SK-N-SH (cell line): Measurements from ENCODE around the gene RPS16. TPM values are rescaled to one million over a fixed set of nuclear protein-coding genes. Genes with fewer than 3 reads are reported as not detected.
A peak's percentile ranks its signal among the peaks of the same experiment; 100 is the strongest.

Experiments used
- CTCF ChIA-PET: fragments of 300-600, 350-600 bp; formaldehyde crosslinking; extraction: SDS; loops from one replicate; lab custom pipeline; 2021; lab: Yijun Ruan, JAX
- POLR2A ChIA-PET: fragments of 350-600 bp; sonication (Branson Sonifier 250); formaldehyde crosslinking; extraction: SDS; loops from one replicate; lab custom pipeline; 2020; ENCODE audit warnings: antibody characterized with exemption, inconsistent platforms; lab: Yijun Ruan, JAX
- DNase-seq: peaks from one replicate; pipeline ENCODE4 v3.0.0; 2012
- H2AFZ ChIP-seq: fragments of 200-600 bp; sonication (generic); 2 replicates; pipeline ENCODE4 v1.8.1; 2016; ENCODE audit warnings: antibody characterized with exemption, mild to moderate bottlenecking, low read depth
- H3F3A ChIP-seq: fragments of 200-600 bp; sonication (generic); replicated peaks from 2 replicates; pipeline ENCODE3; 2016; ENCODE audit warnings: antibody characterized with exemption, mild to moderate bottlenecking; ENCODE audit not compliant: insufficient read depth
- H3K27ac ChIP-seq, 2 experiments: fragments of 200-500 bp in 1 of 2; fragments of 200-600 bp in 1 of 2; sonication (Bioruptor generic) in 1 of 2; sonication (generic), shearing (Covaris generic) in 1 of 2; 2 replicates each; pipeline versions ENCODE4 v1.5.1 to v1.6.1; 2014 to 2016; ENCODE audit warnings: low read depth in 2 of 2, inconsistent platforms in 1 of 2, low read length in 1 of 2, mild to moderate bottlenecking in 1 of 2, mixed read lengths in 1 of 2
- H3K27me3 ChIP-seq: fragments of 200-600 bp; sonication (generic), shearing (Covaris generic); 2 replicates; pipeline ENCODE4 v1.6.1; 2016; ENCODE audit warnings: mixed run types; ENCODE audit not compliant: insufficient read depth
- H3K36me3 ChIP-seq, 2 experiments: fragments of 200-500 bp in 1 of 2; fragments of 200-600 bp in 1 of 2; sonication (Bioruptor generic) in 1 of 2; sonication (generic) in 1 of 2; replicated peaks in 1 of 2; 2 replicates each; pipeline versions ENCODE3 to v1.5.1; 2014 to 2016; ENCODE audit warnings: low read length in 1 of 2, mild to moderate bottlenecking in 1 of 2; ENCODE audit not compliant: insufficient read depth in 2 of 2, control insufficient read depth in 1 of 2
- H3K4me1 ChIP-seq, 2 experiments: fragments of 200-500 bp in 1 of 2; fragments of 200-600 bp in 1 of 2; sonication (Bioruptor generic) in 1 of 2; sonication (generic), shearing (Covaris generic) in 1 of 2; 2 replicates each; pipeline versions ENCODE4 v1.5.1 to v1.6.1; 2014 to 2016; ENCODE audit warnings: low read depth in 1 of 2, low read length in 1 of 2, mixed run types in 1 of 2; ENCODE audit not compliant: insufficient read depth in 2 of 2, control insufficient read depth in 1 of 2
- H3K4me2 ChIP-seq: fragments of 200-600 bp; sonication (generic), shearing (Covaris generic); 2 replicates; pipeline ENCODE4 v1.6.1; 2017; ENCODE audit warnings: mixed run types
- H3K4me3 ChIP-seq, 2 experiments: fragments of 200-500 bp in 1 of 2; fragments of 200-600 bp in 1 of 2; sonication (Bioruptor generic) in 1 of 2; sonication (generic), shearing (Covaris generic) in 1 of 2; 2 replicates each; pipeline versions ENCODE4 v1.5.1 to v1.8.1; 2014 to 2016; ENCODE audit warnings: low read depth in 2 of 2, inconsistent platforms in 1 of 2, low read length in 1 of 2, mild to moderate bottlenecking in 1 of 2, mixed read lengths in 1 of 2, moderate library complexity in 1 of 2
- H3K79me2 ChIP-seq: fragments of 200-600 bp; sonication (generic); 2 replicates; pipeline ENCODE4 v1.8.1; 2017; ENCODE audit warnings: mild to moderate bottlenecking; ENCODE audit not compliant: insufficient read depth
- H3K9ac ChIP-seq: fragments of 200-600 bp; sonication (generic); 2 replicates; pipeline ENCODE4 v1.6.1; 2017; ENCODE audit warnings: mixed run types
- H3K9me2 ChIP-seq: fragments of 200-600 bp; sonication (generic); 2 replicates; pipeline ENCODE4 v1.6.1; 2017; ENCODE audit warnings: mixed run types
- H3K9me3 ChIP-seq: fragments of 200-600 bp; sonication (generic); 2 replicates; pipeline ENCODE4 v1.6.1; 2017; ENCODE audit warnings: mixed run types, mild to moderate bottlenecking, moderate library complexity
- H4K20me1 ChIP-seq: fragments of 200-600 bp; sonication (generic); 2 replicates; pipeline ENCODE4 v1.6.1; 2017; ENCODE audit warnings: mild to moderate bottlenecking, mixed run types; ENCODE audit not compliant: insufficient read depth
- CHD2 ChIP-seq: fragments of 150-350 bp; IDR thresholded peaks from 2 replicates; pipeline ENCODE4 v1.6.1; 2018; ENCODE audit warnings: low read length; ENCODE audit not compliant: partially characterized antibody
- ELF1 ChIP-seq: IDR thresholded peaks from 2 replicates; pipeline ENCODE4 v1.4.0; 2012
- EZH2phosphoT487 ChIP-seq: fragments of 200-600 bp; sonication (generic); IDR thresholded peaks from 2 replicates; pipeline ENCODE4 v1.6.1; 2017; ENCODE audit warnings: low read depth, mixed run types, mild to moderate bottlenecking, antibody characterized with exemption, moderate library complexity, borderline replicate concordance
- FOXJ3 ChIP-seq: sonication (generic); formaldehyde crosslinking; IDR thresholded peaks from 2 replicates; pipeline ENCODE4 v1.5.1; 2020; ENCODE audit warnings: mild to moderate bottlenecking, missing genetic modification reagents
- GATA2 ChIP-seq: sonication (generic); formaldehyde crosslinking; IDR thresholded peaks from 2 replicates; pipeline ENCODE4 v1.5.0; 2020; ENCODE audit warnings: mild to moderate bottlenecking, missing genetic modification reagents
- MXI1 ChIP-seq: IDR thresholded peaks from 2 replicates; pipeline ENCODE4 v1.6.1; 2012; ENCODE audit warnings: mild to moderate bottlenecking, low read depth, low read length, improper control_type of control experiment
- NFIC ChIP-seq: IDR thresholded peaks from 2 replicates; pipeline ENCODE4 v1.4.0; 2012; ENCODE audit warnings: borderline replicate concordance
- NRF1 ChIP-seq: IDR thresholded peaks from 2 replicates; pipeline ENCODE4 v1.6.1; 2012; ENCODE audit warnings: low read depth, mild to moderate bottlenecking, low read length
- POLR2AphosphoS5 ChIP-seq: IDR thresholded peaks from 2 replicates; pipeline ENCODE4 v1.6.1; 2012; ENCODE audit warnings: low read depth, low read length
- RAD21 ChIP-seq: IDR thresholded peaks from 2 replicates; pipeline ENCODE4 v1.6.1; 2012; ENCODE audit warnings: mild to moderate bottlenecking, low read length
- RCOR1 ChIP-seq: fragments of 150-350 bp; IDR thresholded peaks from 2 replicates; pipeline ENCODE4 v1.6.1; 2017; ENCODE audit warnings: antibody characterized with exemption, low read length
- RXRA ChIP-seq: IDR thresholded peaks from 2 replicates; pipeline ENCODE4 v1.4.0; 2012; ENCODE audit warnings: low read depth, mild to moderate bottlenecking, borderline replicate concordance
- SIN3A ChIP-seq: IDR thresholded peaks from 2 replicates; pipeline ENCODE4 v1.6.1; 2012; ENCODE audit warnings: low read depth, mild to moderate bottlenecking, low read length, moderate library complexity, borderline replicate concordance
- SMC3 ChIP-seq: IDR thresholded peaks from 2 replicates; pipeline ENCODE4 v1.6.1; 2012; ENCODE audit warnings: low read depth, low read length, improper control_type of control experiment
- TAF1 ChIP-seq: IDR thresholded peaks from 2 replicates; pipeline ENCODE4 v1.6.1; 2012; ENCODE audit warnings: low read depth, mild to moderate bottlenecking, low read length, moderate library complexity, borderline replicate concordance
- YY1 ChIP-seq: IDR thresholded peaks from 2 replicates; pipeline ENCODE4 v1.4.0; 2012; ENCODE audit warnings: low read depth, mild to moderate bottlenecking
- WGBS: methylation state at CpG from one replicate; pipeline ENCODE4 v1.1.6; 2017; ENCODE audit warnings: low lambda C conversion rate; 5-methylcytosine and 5-hydroxymethylcytosine counted together
- polyA plus RNA-seq, 3 experiments: library from polyadenylated mRNA; depleted of rRNA; stranded (reverse); fragments of >200 nt; gene quantifications; 2 replicates each; pipeline ENCODE4 v1.2.3, GENCODE V29; 2012
- TF ChIP-seq, protein P1 (sequence below): fragments of 200-600 bp; sonication (generic); IDR thresholded peaks from 2 replicates; pipeline ENCODE4 v1.6.1; 2017; ENCODE audit warnings: antibody characterized with exemption, mild to moderate bottlenecking, moderate library complexity
- TF ChIP-seq, protein P2 (sequence below): IDR thresholded peaks from 2 replicates; pipeline ENCODE4 v1.4.0; 2012; ENCODE audit warnings: low read depth, borderline replicate concordance
- TF ChIP-seq, protein P3 (sequence below): IDR thresholded peaks from 2 replicates; pipeline ENCODE4 v1.4.0; 2012; ENCODE audit warnings: low read depth
- TF ChIP-seq, protein P4 (sequence below): IDR thresholded peaks from 2 replicates; pipeline ENCODE4; 2012

Gene RPS16
- polyA plus RNA-seq, 1 of the 3 experiments (the other 2 are of a cell fraction), result 7,541 TPM

DNA sequence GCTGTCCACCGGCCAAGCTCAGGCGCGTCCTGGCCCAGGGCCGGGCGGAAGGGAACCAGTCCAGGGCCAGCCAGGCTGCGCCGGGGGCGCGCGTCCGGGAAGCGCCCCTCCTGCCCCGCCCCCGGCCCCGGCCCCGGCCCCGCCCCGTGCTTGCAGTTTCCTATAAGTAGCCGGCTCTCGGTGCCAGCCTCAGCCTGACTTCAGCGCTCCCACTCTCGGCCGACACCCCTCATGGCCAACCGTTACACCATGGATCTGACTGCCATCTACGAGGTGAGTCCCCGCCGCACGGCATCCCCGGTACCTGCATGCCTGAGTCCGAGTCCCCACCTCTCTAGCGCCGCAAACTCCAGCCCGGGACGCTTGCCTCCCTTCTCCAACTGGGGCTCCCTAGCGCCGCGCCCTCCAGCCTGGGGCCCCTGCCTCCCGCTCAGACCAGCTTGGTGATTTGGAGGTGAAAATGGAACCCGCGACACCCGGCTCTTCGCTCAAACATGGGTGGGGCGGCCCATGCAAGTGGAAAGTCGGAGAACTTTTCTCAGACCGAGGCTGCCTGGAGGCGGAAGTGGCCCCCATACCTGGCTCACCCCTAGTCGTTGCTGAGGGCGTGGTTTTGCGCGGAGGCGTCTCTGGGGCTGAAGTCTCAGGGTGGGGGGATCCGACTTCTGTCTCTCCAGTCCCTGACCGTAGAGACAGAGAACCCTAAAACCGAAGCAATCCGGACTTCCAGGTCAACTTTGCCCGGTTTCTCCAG lies 28.9 kb downstream of the RPS16 start, which contains the start of gene ZFP36:
Gene ZFP36, plus strand, starts transcription at position 192 of the 754 bp plus-strand sequence. Its CDS starts 58 bp downstream, at position 250.
- peaks cover 19% of the 10 kb centered on the region for H4K20me1 ChIP-seq
- H3K9ac ChIP-seq, result peak within 1 kb of the TSS; percentile 97
- H2AFZ ChIP-seq, result no peak within 1 kb of the TSS
- DNase-seq, result peak; percentile 94
- H3K27ac ChIP-seq, result peak within 1 kb of the TSS; percentile 84 to 91
- TF ChIP-seq, protein P1, sequence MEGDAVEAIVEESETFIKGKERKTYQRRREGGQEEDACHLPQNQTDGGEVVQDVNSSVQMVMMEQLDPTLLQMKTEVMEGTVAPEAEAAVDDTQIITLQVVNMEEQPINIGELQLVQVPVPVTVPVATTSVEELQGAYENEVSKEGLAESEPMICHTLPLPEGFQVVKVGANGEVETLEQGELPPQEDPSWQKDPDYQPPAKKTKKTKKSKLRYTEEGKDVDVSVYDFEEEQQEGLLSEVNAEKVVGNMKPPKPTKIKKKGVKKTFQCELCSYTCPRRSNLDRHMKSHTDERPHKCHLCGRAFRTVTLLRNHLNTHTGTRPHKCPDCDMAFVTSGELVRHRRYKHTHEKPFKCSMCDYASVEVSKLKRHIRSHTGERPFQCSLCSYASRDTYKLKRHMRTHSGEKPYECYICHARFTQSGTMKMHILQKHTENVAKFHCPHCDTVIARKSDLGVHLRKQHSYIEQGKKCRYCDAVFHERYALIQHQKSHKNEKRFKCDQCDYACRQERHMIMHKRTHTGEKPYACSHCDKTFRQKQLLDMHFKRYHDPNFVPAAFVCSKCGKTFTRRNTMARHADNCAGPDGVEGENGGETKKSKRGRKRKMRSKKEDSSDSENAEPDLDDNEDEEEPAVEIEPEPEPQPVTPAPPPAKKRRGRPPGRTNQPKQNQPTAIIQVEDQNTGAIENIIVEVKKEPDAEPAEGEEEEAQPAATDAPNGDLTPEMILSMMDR, result 0 out of 2 replicates have a peak, but pooled peaks have one; percentile 14
- peak; percentile 54 for TF ChIP-seq MXI1
- TF ChIP-seq FOXJ3 (CRISPR knock-in tag), result no peak
- TF ChIP-seq NRF1, result 0 out of 2 replicates have a peak, but pooled peaks have one; percentile 15
- TF ChIP-seq SMC3, result no peak
- TF ChIP-seq POLR2AphosphoS5, result peak; percentile 99
- TF ChIP-seq, protein P2, sequence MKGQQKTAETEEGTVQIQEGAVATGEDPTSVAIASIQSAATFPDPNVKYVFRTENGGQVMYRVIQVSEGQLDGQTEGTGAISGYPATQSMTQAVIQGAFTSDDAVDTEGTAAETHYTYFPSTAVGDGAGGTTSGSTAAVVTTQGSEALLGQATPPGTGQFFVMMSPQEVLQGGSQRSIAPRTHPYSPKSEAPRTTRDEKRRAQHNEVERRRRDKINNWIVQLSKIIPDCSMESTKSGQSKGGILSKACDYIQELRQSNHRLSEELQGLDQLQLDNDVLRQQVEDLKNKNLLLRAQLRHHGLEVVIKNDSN, result no peak
- TF ChIP-seq YY1, result no peak
- TF ChIP-seq SIN3A, result peak; percentile 91
- TF ChIP-seq ELF1, result peak; percentile 32
- 0 out of 2 replicates have a peak, but pooled peaks have one; percentile 8 for TF ChIP-seq NFIC
- 0 out of 2 replicates have a peak, but pooled peaks have one; percentile 6 for TF ChIP-seq RCOR1
- TF ChIP-seq GATA2 (CRISPR knock-in tag), result no peak
- no peak for TF ChIP-seq RAD21
- TF ChIP-seq, protein P3, sequence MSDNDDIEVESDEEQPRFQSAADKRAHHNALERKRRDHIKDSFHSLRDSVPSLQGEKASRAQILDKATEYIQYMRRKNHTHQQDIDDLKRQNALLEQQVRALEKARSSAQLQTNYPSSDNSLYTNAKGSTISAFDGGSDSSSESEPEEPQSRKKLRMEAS, result no peak; the same call in 1 of the 2 replicates
- TF ChIP-seq TAF1, result peak; percentile 70; the same call in 1 of the 2 replicates
- no peak for TF ChIP-seq EZH2phosphoT487
- TF ChIP-seq, protein P4, sequence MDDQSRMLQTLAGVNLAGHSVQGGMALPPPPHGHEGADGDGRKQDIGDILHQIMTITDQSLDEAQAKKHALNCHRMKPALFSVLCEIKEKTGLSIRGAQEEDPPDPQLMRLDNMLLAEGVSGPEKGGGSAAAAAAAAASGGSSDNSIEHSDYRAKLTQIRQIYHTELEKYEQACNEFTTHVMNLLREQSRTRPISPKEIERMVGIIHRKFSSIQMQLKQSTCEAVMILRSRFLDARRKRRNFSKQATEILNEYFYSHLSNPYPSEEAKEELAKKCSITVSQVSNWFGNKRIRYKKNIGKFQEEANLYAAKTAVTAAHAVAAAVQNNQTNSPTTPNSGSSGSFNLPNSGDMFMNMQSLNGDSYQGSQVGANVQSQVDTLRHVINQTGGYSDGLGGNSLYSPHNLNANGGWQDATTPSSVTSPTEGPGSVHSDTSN, result no peak
- peak; percentile 20 for TF ChIP-seq CHD2
- no peak for TF ChIP-seq RXRA
- TF ChIP-seq, all 33 proteins: peak for 10
- 10% methylated on average over 17 of the region's 56 CpGs for WGBS
- Histone ChIP-seq H3K36me3 (peaks cover 0 to 7% of the 10 kb centered on the region in 2 experiments), H3K27me3 (no peaks in the 10 kb centered on the region), H3K9me2 (no peaks in the 10 kb centered on the region), H3K79me2 (peaks cover 28% of the 10 kb centered on the region), H3K4me3 (peak within 1 kb of the TSS; percentile 82 to 98), H3F3A (peaks cover 47% of the 10 kb centered on the region), H3K9me3 (no peaks in the 10 kb centered on the region), H3K4me2 (peak within 1 kb of the TSS; percentile 92), H3K4me1 (peaks cover 41% of the 10 kb centered on the region in 2 experiments; a peak in 3 of 4 replicates)
- POLR2A ChIA-PET, result interaction anchor here (0.9 to 2.5 kb wide), 3 partner anchors 9 to 29 kb away, joined by 3 to 12 read pairs (median 4); partner anchors contain the start of genes MED29, PAF1 and RPS16
- CTCF ChIA-PET, result interaction anchor here (1.0 to 3.9 kb wide), 2 partner anchors 9 to 125 kb away, joined by 3 to 52 read pairs; partner anchors contain the start of gene EID2B
